Right lobe of liver (tissue), 4 donors: ENCODE data around the gene C16orf86.

ENCODE experiments used
- CTCF ChIP-seq, 4 donors: fragments of 200-600 bp in 3 of 4; fragments of 450-650 bp in 1 of 4; IDR thresholded peaks; one replicate each; pipeline versions ENCODE4 v1.5.1 to v1.8.0; 2016 to 2022; ENCODE audit warnings: antibody characterized with exemption in 4 of 4, mild to moderate bottlenecking in 2 of 4
- POLR2A ChIP-seq: fragments of 450-650 bp; IDR thresholded peaks from one replicate; pipeline ENCODE4 v1.6.1; 2017; ENCODE audit warnings: antibody characterized with exemption, mild to moderate bottlenecking
- donor health status: DM: no; HTN: no; CAD: no.
- donor health status: DM: no; HTN: no; CAD: no.
- donor health status: DM: no; HTN: yes; CAD: no.

GRCh38 chr16:67666032-67666551 is 522 bp upstream of the C16orf86 start:
- TF ChIP-seq CTCF (IDR thresholded peaks at IDR 0.05) (no peak), POLR2A (no peak)
